Smooth muscle cell (in vitro differentiated cells): ENCODE data around the gene OOSP3. TPM values are rescaled to one million over a fixed set of nuclear protein-coding genes. Genes with fewer than 3 reads are reported as not detected.
"Not testable (repeated sequence)": the region's sequence is repeated elsewhere in the genome, so short reads cannot be mapped to it uniquely, and the experiment has no call there.

ENCODE experiments used
- DNase-seq: peaks from one replicate; lab custom pipeline; 2025; ENCODE audit not compliant: unreplicated experiment; lab: John Stamatoyannopoulos, UW
- H2AFZ ChIP-seq: fragments of 200-600 bp; sonication (generic); 2 replicates; pipeline ENCODE4 v1.6.0; 2016; ENCODE audit warnings: antibody characterized with exemption, low read depth, mild to moderate bottlenecking
- H3F3A ChIP-seq: fragments of 200-600 bp; sonication (generic); 2 replicates; pipeline ENCODE4 v1.6.0; 2017; ENCODE audit warnings: antibody characterized with exemption, low read depth
- H3K27ac ChIP-seq: fragments of 200-600 bp; sonication (generic); 2 replicates; pipeline ENCODE4 v1.5.1; 2016; ENCODE audit warnings: low read depth, mild to moderate bottlenecking
- H3K27me3 ChIP-seq: fragments of 200-600 bp; sonication (generic); 2 replicates; pipeline ENCODE4 v1.6.1; 2016; ENCODE audit warnings: low read depth, mild to moderate bottlenecking
- H3K36me3 ChIP-seq: fragments of 200-600 bp; sonication (generic); 2 replicates; pipeline ENCODE4 v1.5.1; 2016; ENCODE audit warnings: low read depth
- H3K4me1 ChIP-seq: fragments of 200-600 bp; sonication (generic); 2 replicates; pipeline ENCODE4 v1.5.1; 2016; ENCODE audit warnings: low read depth
- H3K4me2 ChIP-seq: fragments of 200-600 bp; sonication (generic); 2 replicates; pipeline ENCODE4 v1.6.0; 2016; ENCODE audit warnings: mild to moderate bottlenecking
- H3K4me3 ChIP-seq: fragments of 200-600 bp; sonication (generic); 2 replicates; pipeline ENCODE4 v1.5.1; 2016; ENCODE audit warnings: mild to moderate bottlenecking
- H3K79me2 ChIP-seq: fragments of 200-600 bp; sonication (generic); 2 replicates; pipeline ENCODE4 v1.6.0; 2016; ENCODE audit warnings: low read depth, mild to moderate bottlenecking
- H3K9ac ChIP-seq: fragments of 200-600 bp; sonication (generic); 2 replicates; pipeline ENCODE4 v1.6.0; 2016; ENCODE audit warnings: low read depth
- H3K9me3 ChIP-seq: fragments of 200-600 bp; sonication (generic); replicated peaks from 2 replicates; pipeline ENCODE4 v1.5.1; 2016; ENCODE audit warnings: low read depth
- H4K20me1 ChIP-seq: fragments of 200-600 bp; sonication (generic); 2 replicates; pipeline ENCODE4 v1.6.0; 2016; ENCODE audit warnings: low read depth
- CTCF ChIP-seq: fragments of 200-600 bp; sonication (generic); IDR thresholded peaks from 2 replicates; pipeline ENCODE4 v1.5.1; 2017; ENCODE audit warnings: borderline replicate concordance, mild to moderate bottlenecking, antibody characterized with exemption; ENCODE audit not compliant: insufficient read depth, poor library complexity, severe bottlenecking
- WGBS: methylation state at CpG from one replicate; pipeline ENCODE4 v1.1.7; 2016; ENCODE audit warnings: low lambda C conversion rate; 5-methylcytosine and 5-hydroxymethylcytosine counted together
- polyA plus RNA-seq: library from polyadenylated mRNA; unstranded; fragments of >200 nt; fragmentation: Nextera tagmentation; extraction: Ambion mirVana; gene quantifications from 2 replicates; pipeline ENCODE4 v1.2.1, GENCODE V29; 2016
- total RNA-seq: library from RNA; depleted of rRNA; stranded (reverse); fragments of >200 nt; gene quantifications from 2 replicates; pipeline ENCODE4 v1.2.3, GENCODE V29; 2014

OOSP3 gene
- total and polyA plus RNA-seq, 2 experiments from 2014 or later = not detected

GRCh38 chr11:59877784-59878183 lies 798 bp upstream of the OOSP3 start:
- no peak overlapping the region for H3K4me2 ChIP-seq
- no peak overlapping the region for H3K4me3 ChIP-seq
- no peak for DNase-seq
- no peaks in the 10 kb centered on the region for H3K9me3 ChIP-seq
- H3K36me3 ChIP-seq = no peaks in the 10 kb centered on the region
- H3K9ac ChIP-seq = no peak overlapping the region
- no peaks in the 10 kb centered on the region for H3K4me1 ChIP-seq
- no peaks in the 10 kb centered on the region for H3F3A ChIP-seq
- no peak for TF ChIP-seq CTCF
- no peaks in the 10 kb centered on the region for H3K27me3 ChIP-seq
- no peak overlapping the region for H3K27ac ChIP-seq
- no peak overlapping the region for H2AFZ ChIP-seq
- no peaks in the 10 kb centered on the region for H4K20me1 ChIP-seq
- H3K79me2 ChIP-seq = no peaks in the 10 kb centered on the region

- H3F3A ChIP-seq = no peaks in the 10 kb centered on the region
- H3K4me3 ChIP-seq = no peak overlapping the region
- WGBS = 80% methylated on average over 1 of the region's 1 CpG
- no peak overlapping the region for H3K4me2 ChIP-seq
- no peaks in the 10 kb centered on the region for H3K9me3 ChIP-seq
- no peak overlapping the region for H3K9ac ChIP-seq
- H3K27ac ChIP-seq = no peak overlapping the region
- DNase-seq = no peak
- no peaks in the 10 kb centered on the region for H3K4me1 ChIP-seq
- no peaks in the 10 kb centered on the region for H4K20me1 ChIP-seq
- no peak for TF ChIP-seq CTCF
- H3K36me3 ChIP-seq = no peaks in the 10 kb centered on the region
- H3K27me3 ChIP-seq = no peaks in the 10 kb centered on the region
- H2AFZ ChIP-seq = no peak overlapping the region
- H3K79me2 ChIP-seq = no peaks in the 10 kb centered on the region
These were observed 985 bp downstream of the OOSP3 start for GRCh38 chr11:59879567-59879966.

GRCh38 chr11:59883597-59883996 lies 5.0 kb downstream of the OOSP3 start:
- no peaks in the 10 kb centered on the region for H4K20me1 ChIP-seq
- H3K27me3 ChIP-seq = no peaks in the 10 kb centered on the region
- 97% methylated on average over 1 of the region's 1 CpG for WGBS
- no peak overlapping the region for H3K27ac ChIP-seq
- no peak overlapping the region for H2AFZ ChIP-seq
- no peak overlapping the region for H3K4me2 ChIP-seq
- H3K4me3 ChIP-seq = no peak overlapping the region
- no peaks in the 10 kb centered on the region for H3K4me1 ChIP-seq
- no peak for DNase-seq
- no peak for TF ChIP-seq CTCF
- H3K9me3 ChIP-seq = no peaks in the 10 kb centered on the region
- H3F3A ChIP-seq = no peaks in the 10 kb centered on the region
- no peak overlapping the region for H3K9ac ChIP-seq
- H3K36me3 ChIP-seq = no peaks in the 10 kb centered on the region
- no peaks in the 10 kb centered on the region for H3K79me2 ChIP-seq

GRCh38 chr11:59887156-59887555 lies 8.6 kb downstream of the OOSP3 start:
- not testable (repeated sequence) for H4K20me1 ChIP-seq, H3K27ac ChIP-seq, DNase-seq, H3K9me3 ChIP-seq, H3K9ac ChIP-seq, H3K4me2 ChIP-seq, H3K79me2 ChIP-seq, H3K36me3 ChIP-seq, H2AFZ ChIP-seq, H3K27me3 ChIP-seq, H3F3A ChIP-seq, H3K4me3 ChIP-seq, H3K4me1 ChIP-seq
